Tibial artery (tissue), 4 donors: Measurements from ENCODE around the gene MRPS25.

Source experiments
- DNase-seq, 2 donors: peaks; one replicate each; pipeline ENCODE4 v3.0.0-alpha.2; 2019
- H3K27ac ChIP-seq, 2 donors: fragments of 200-600 bp; sonication (generic) in 1 of 2; 1 replicate in 1 of 2; 2 replicates in 1 of 2; pipeline ENCODE4 v1.5.1; 2018 to 2019; ENCODE audit warnings: mild to moderate bottlenecking in 1 of 2
- H3K27me3 ChIP-seq, 2 donors: fragments of 200-600 bp; sonication (generic) in 1 of 2; one replicate each; pipeline versions ENCODE4 v1.5.1 to v1.6.0; 2016 to 2019
- H3K36me3 ChIP-seq, 3 donors: fragments of 200-600 bp; sonication (generic) in 2 of 3; one replicate each; pipeline ENCODE4 v1.5.1; 2016 to 2019; ENCODE audit warnings: mild to moderate bottlenecking in 2 of 3
- H3K4me1 ChIP-seq, 4 donors: fragments of 200-600 bp; sonication (generic) in 2 of 4; 1 replicate in 3 of 4; 2 replicates in 1 of 4; pipeline ENCODE4 v1.5.1; 2016 to 2019
- H3K4me3 ChIP-seq, 2 donors: fragments of 200-600 bp; sonication (generic) in 1 of 2; 1 replicate in 1 of 2; 2 replicates in 1 of 2; pipeline ENCODE4 v1.5.1; 2018 to 2019; ENCODE audit warnings: mild to moderate bottlenecking in 2 of 2
- H3K9me3 ChIP-seq, 3 donors: fragments of 200-600 bp; sonication (generic) in 1 of 3; one replicate each; pipeline ENCODE4 v1.5.1; 2016 to 2019
- CTCF ChIP-seq, 2 experiments: fragments of 200-600 bp in 1 of 2; fragments of 450-650 bp in 1 of 2; IDR thresholded peaks; one replicate each; pipeline ENCODE4 v1.5.1; 2017 to 2019; ENCODE audit warnings: antibody characterized with exemption in 2 of 2, mild to moderate bottlenecking in 1 of 2, moderate library complexity in 1 of 2
- intact Hi-C: fragments of 100-400 bp; cut with DNase I; formaldehyde crosslinking; loops from one replicate; pipeline ENCODE4 v1.15.0; 2023; ENCODE audit warnings: low total_unique reads

MRPS25 gene

GRCh38 chr3:15092686-15093085, 27.6 kb upstream of the MRPS25 start:
- H3K27me3 ChIP-seq: no peaks in the 10 kb centered on the region
- H3K27ac ChIP-seq: peak overlapping the region; percentile 45 to 66
- no peak for DNase-seq
- intact Hi-C loops: no loop called here
- no peak overlapping the region for H3K4me3 ChIP-seq
- TF ChIP-seq CTCF (IDR thresholded peaks at IDR 0.05): no peak
- H3K9me3 ChIP-seq: no peaks in the 10 kb centered on the region
- peaks cover 47 to 72% (median 57%) of the 10 kb centered on the region in 3 donors for H3K36me3 ChIP-seq
- peaks cover 0 to 42% (median 23%) of the 10 kb centered on the region in 4 donors for H3K4me1 ChIP-seq

GRCh38 chr3:15091575-15091974, 26.5 kb upstream of the MRPS25 start:
- no peaks in the 10 kb centered on the region for H3K27me3 ChIP-seq
- no peaks in the 10 kb centered on the region for H3K9me3 ChIP-seq
- peaks cover 0 to 32% (median 17%) of the 10 kb centered on the region in 4 donors for H3K4me1 ChIP-seq
- intact Hi-C loops: no loop called here
- peaks cover 47 to 82% (median 64%) of the 10 kb centered on the region in 3 donors for H3K36me3 ChIP-seq
- H3K27ac ChIP-seq: no peak overlapping the region
- H3K4me3 ChIP-seq: no peak overlapping the region
- no peak for DNase-seq
- no peak for TF ChIP-seq CTCF (IDR thresholded peaks at IDR 0.05)

GRCh38 chr3:15089201-15089600, 24.1 kb upstream of the MRPS25 start:
- Histone ChIP-seq H3K9me3 (no peaks in the 10 kb centered on the region), H3K4me3 (no peak overlapping the region), H3K36me3 (peaks cover 52 to 86% (median 66%) of the 10 kb centered on the region in 3 donors), H3K27ac (no peak overlapping the region), H3K27me3 (no peaks in the 10 kb centered on the region), H3K4me1 (peaks cover 0 to 17% (median 11%) of the 10 kb centered on the region in 4 donors)
- DNase-seq: no peak
- intact Hi-C loops: no loop called here
- TF ChIP-seq CTCF (IDR thresholded peaks at IDR 0.05): no peak

- Histone ChIP-seq H3K9me3 (no peaks in the 10 kb centered on the region), H3K4me1 (no peaks in the 10 kb centered on the region), H3K4me3 (no peak overlapping the region), H3K27me3 (no peaks in the 10 kb centered on the region), H3K27ac (no peak overlapping the region), H3K36me3 (peaks cover 76 to 94% (median 83%) of the 10 kb centered on the region in 3 donors)
- intact Hi-C loops: no loop called here
- no peak for TF ChIP-seq CTCF (IDR thresholded peaks at IDR 0.05)
- no peak for DNase-seq
These were observed 21.6 kb upstream of the MRPS25 start for GRCh38 chr3:15086699-15087098.

- no peaks in the 10 kb centered on the region for H3K4me1 ChIP-seq
- intact Hi-C loops: no loop called here
- no peak overlapping the region for H3K27ac ChIP-seq
- DNase-seq: no peak
- H3K36me3 ChIP-seq: peaks cover 76 to 94% (median 83%) of the 10 kb centered on the region in 3 donors
- H3K27me3 ChIP-seq: no peaks in the 10 kb centered on the region
- H3K9me3 ChIP-seq: no peaks in the 10 kb centered on the region
- no peak for TF ChIP-seq CTCF (IDR thresholded peaks at IDR 0.05)
- H3K4me3 ChIP-seq: no peak overlapping the region
These were observed 21.1 kb upstream of the MRPS25 start for GRCh38 chr3:15086263-15086662.

GRCh38 chr3:15083252-15083651, 18.1 kb upstream of the MRPS25 start:
- Histone ChIP-seq H3K4me3 (no peak overlapping the region), H3K27ac (no peak overlapping the region), H3K4me1 (no peaks in the 10 kb centered on the region), H3K27me3 (no peaks in the 10 kb centered on the region), H3K9me3 (no peaks in the 10 kb centered on the region), H3K36me3 (peaks cover 74 to 97% (median 87%) of the 10 kb centered on the region in 3 donors)
- intact Hi-C loops: no loop called here
- TF ChIP-seq CTCF (IDR thresholded peaks at IDR 0.05): no peak
- DNase-seq: no peak
